Ovary (tissue), 9 donors: ENCODE results near the gene PRKACG. TPM values are rescaled to one million over a fixed set of nuclear protein-coding genes. Genes with fewer than 3 reads are reported as not detected.

Experiments used
- DNase-seq, 5 donors: peaks; one replicate each; pipeline ENCODE4 v3.0.0-alpha.2; 2019 to 2020
- H3K27ac ChIP-seq, 2 donors: fragments of 200-600 bp; one replicate each; pipeline versions ENCODE4 v1.5.1 to v1.8.0; 2019 to 2022
- H3K27me3 ChIP-seq: fragments of 200-600 bp; one replicate; pipeline ENCODE4 v1.8.0; 2022
- H3K36me3 ChIP-seq: fragments of 200-600 bp; sonication (generic); one replicate; pipeline ENCODE4 v1.5.1; 2019
- H3K4me1 ChIP-seq: one replicate; pipeline ENCODE4 v1.8.1; 2013; ENCODE audit warnings: mild to moderate bottlenecking, moderate library complexity; ENCODE audit not compliant: insufficient read depth
- H3K4me3 ChIP-seq: fragments of 200-600 bp; sonication (generic); one replicate; pipeline ENCODE4 v1.5.1; 2017
- H3K9me3 ChIP-seq, 2 donors: fragments of 200-600 bp in 1 of 2; sonication (generic) in 1 of 2; one replicate each; pipeline versions ENCODE4 v1.5.1 to v1.8.1; 2013 to 2019; ENCODE audit warnings: mild to moderate bottlenecking in 1 of 2, moderate library complexity in 1 of 2
- CTCF ChIP-seq, 3 donors: fragments of 450-650 bp in 2 of 3; fragments of 200-600 bp in 1 of 3; IDR thresholded peaks; one replicate each; pipeline versions ENCODE4 v1.5.1 to v1.8.0; 2016 to 2022; ENCODE audit warnings: antibody characterized with exemption in 3 of 3, mild to moderate bottlenecking in 1 of 3
- EP300 ChIP-seq: sonication (generic); formaldehyde crosslinking; IDR thresholded peaks from one replicate; pipeline ENCODE4 v1.6.1; 2017; ENCODE audit warnings: antibody characterized with exemption
- POLR2A ChIP-seq: fragments of 450-650 bp; IDR thresholded peaks from one replicate; pipeline ENCODE4 v1.6.1; 2017; ENCODE audit warnings: antibody characterized with exemption, mild to moderate bottlenecking, moderate library complexity
- WGBS, 3 donors: extraction: QIAGEN DNeasy Blood & Tissue Kit in 1 of 3; methylation state at CpG; one replicate each; pipeline versions ENCODE4 v1.1.5 to v1.1.7; 2013 to 2017; 5-methylcytosine and 5-hydroxymethylcytosine counted together
- intact Hi-C, 4 donors: fragments of 100-400 bp; cut with DNase I; formaldehyde crosslinking; loops; one replicate each; pipeline versions ENCODE4 v1.11.0 to v1.15.1; 2022 to 2023
- polyA plus RNA-seq, 2 donors: library from polyadenylated mRNA; stranded (reverse); fragments of 200-250 nt in 1 of 2; fragments of 350-450 nt in 1 of 2; fragmentation: Illumina TruSeq in 1 of 2; extraction: RNeasy Lipid Tissue Mini Kit (QIAGEN cat#74804) in 1 of 2; gene quantifications; one replicate each; pipeline ENCODE4 v1.2.3, GENCODE V29; 2013 to 2014
- total RNA-seq, 7 donors: library from RNA; depleted of rRNA in 2 of 7; stranded (reverse); fragments of >200 nt in 2 of 7; fragmentation: NEBNext Ultra II Directional in 3 of 7; extraction: Animal tissue kit (Norgen Biotek cat#: 25700) in 3 of 7; gene quantifications; one replicate each; pipeline versions ENCODE4 v1.1.0 to v1.2.4, GENCODE V29; 2016 to 2023
- donor health status: DM: no; HTN: no; CAD: no; lungs with moderate emphysema.
- donor health status: DM: no; HTN: no; CAD: no.
- donor health status: Bipolar disorder and iron deficiency.
- donor health status: DM: yes; HTN: yes; CAD: no.
- donor health status: DM: no; HTN: no; CAD: no.
- donor health status: DM: yes; HTN: yes; CAD: no.

PRKACG gene
- total and polyA plus RNA-seq, 9 donors = not detected

- 59 to 74% (median 64%) methylated on average over 2 of the region's 2 CpGs for WGBS, 3 donors
- no peak for DNase-seq
- Histone ChIP-seq H3K4me3 (no peak overlapping the region), H3K27ac (no peak overlapping the region), H3K36me3 (no peaks in the 10 kb centered on the region), H3K27me3 (no peaks in the 10 kb centered on the region), H3K4me1 (no peaks in the 10 kb centered on the region), H3K9me3 (no peaks in the 10 kb centered on the region)
- intact Hi-C loops = no loop called here
- TF ChIP-seq POLR2A (no peak), CTCF (IDR thresholded peaks at IDR 0.05) (no peak), EP300 (no peak)
Measured at GRCh38 chr9:68970151-68970550, 43.8 kb downstream of the PRKACG start.

- no peak for DNase-seq
- H3K4me3 ChIP-seq = no peak overlapping the region
- 37 to 44% (median 43%) methylated on average over 4 of the region's 4 CpGs for WGBS, 3 donors
- H3K27me3 ChIP-seq = no peaks in the 10 kb centered on the region
- H3K27ac ChIP-seq = no peak overlapping the region
- intact Hi-C loops = no loop called here
- no peaks in the 10 kb centered on the region for H3K9me3 ChIP-seq
- H3K4me1 ChIP-seq = no peaks in the 10 kb centered on the region
- TF ChIP-seq CTCF (IDR thresholded peaks at IDR 0.05) (no peak), EP300 (no peak), POLR2A (no peak)
- no peaks in the 10 kb centered on the region for H3K36me3 ChIP-seq
Measured at GRCh38 chr9:68969538-68969937, 44.4 kb downstream of the PRKACG start.

- no peak for DNase-seq
- Histone ChIP-seq H3K4me3 (no peak overlapping the region), H3K9me3 (no peaks in the 10 kb centered on the region), H3K27ac (no peak overlapping the region), H3K27me3 (no peaks in the 10 kb centered on the region), H3K4me1 (no peaks in the 10 kb centered on the region), H3K36me3 (no peaks in the 10 kb centered on the region)
- intact Hi-C loops = no loop called here
- 19 to 33% (median 29%) methylated on average over 1 of the region's 1 CpG for WGBS, 3 donors
- TF ChIP-seq POLR2A = no peak
- TF ChIP-seq EP300 = no peak
- TF ChIP-seq CTCF (IDR thresholded peaks at IDR 0.05) = no peak
Measured at GRCh38 chr9:68967800-68968199, 46.1 kb downstream of the PRKACG start.

- no peak for TF ChIP-seq EP300
- no peak for TF ChIP-seq CTCF (IDR thresholded peaks at IDR 0.05)
- no peak for TF ChIP-seq POLR2A
- Histone ChIP-seq H3K27ac (no peak overlapping the region), H3K9me3 (no peaks in the 10 kb centered on the region), H3K4me1 (no peaks in the 10 kb centered on the region), H3K4me3 (no peak overlapping the region), H3K36me3 (no peaks in the 10 kb centered on the region), H3K27me3 (no peaks in the 10 kb centered on the region)
- no peak for DNase-seq
- 78 to 86% (median 81%) methylated on average over 1 of the region's 1 CpG for WGBS, 3 donors
- intact Hi-C loops = no loop called here
Measured at GRCh38 chr9:68966496-68966944, 47.4 kb downstream of the PRKACG start.

- 80 to 81% (median 80%) methylated on average over 3 of the region's 3 CpGs for WGBS, 3 donors
- no peak for DNase-seq
- no peak overlapping the region for H3K27ac ChIP-seq
- no peaks in the 10 kb centered on the region for H3K27me3 ChIP-seq
- TF ChIP-seq EP300 (no peak), CTCF (IDR thresholded peaks at IDR 0.05) (no peak), POLR2A (no peak)
- H3K36me3 ChIP-seq = no peaks in the 10 kb centered on the region
- intact Hi-C loops = no loop called here
- no peaks in the 10 kb centered on the region for H3K9me3 ChIP-seq
- no peaks in the 10 kb centered on the region for H3K4me1 ChIP-seq
- H3K4me3 ChIP-seq = no peak overlapping the region
Measured at GRCh38 chr9:68964765-68965164, 49.1 kb downstream of the PRKACG start.
